Suprapubic skin (tissue), 4 donors: ENCODE measurements around the gene KDM2B. TPM values are rescaled to one million over a fixed set of nuclear protein-coding genes. Genes with fewer than 3 reads are reported as not detected.
"Not testable (repeated sequence)": the region's sequence is repeated elsewhere in the genome, so short reads cannot be mapped to it uniquely, and the experiment has no call there.

Experiments used
- DNase-seq, 2 donors: peaks; one replicate each; pipeline ENCODE4 v3.0.0-alpha.2; 2019; ENCODE audit warnings: low spot score in 2 of 2
- H3K27ac ChIP-seq: fragments of 200-600 bp; sonication (generic); one replicate; pipeline ENCODE4 v1.5.1; 2019
- H3K27me3 ChIP-seq: fragments of 200-600 bp; sonication (generic); one replicate; pipeline ENCODE4 v1.5.1; 2019
- H3K36me3 ChIP-seq: fragments of 200-600 bp; sonication (generic); one replicate; pipeline ENCODE4 v1.5.1; 2019
- H3K4me1 ChIP-seq: fragments of 200-600 bp; sonication (generic); one replicate; pipeline ENCODE4 v1.5.1; 2019
- H3K4me3 ChIP-seq: fragments of 200-600 bp; sonication (generic); one replicate; pipeline ENCODE4 v1.5.1; 2019; ENCODE audit warnings: mild to moderate bottlenecking
- H3K9me3 ChIP-seq: fragments of 200-600 bp; sonication (generic); one replicate; pipeline ENCODE4 v1.5.1; 2019
- CTCF ChIP-seq, 2 donors: fragments of 200-600 bp in 1 of 2; fragments of 450-650 bp in 1 of 2; sonication (generic) in 1 of 2; IDR thresholded peaks; one replicate each; pipeline ENCODE4 v1.5.1; 2016 to 2019; ENCODE audit warnings: antibody characterized with exemption in 2 of 2, mild to moderate bottlenecking in 1 of 2, moderate library complexity in 1 of 2
- EP300 ChIP-seq: sonication (generic); formaldehyde crosslinking; IDR thresholded peaks from one replicate; pipeline ENCODE4 v1.6.1; 2017; ENCODE audit warnings: antibody characterized with exemption
- POLR2A ChIP-seq, 2 donors: fragments of 450-650 bp; IDR thresholded peaks; one replicate each; pipeline ENCODE4 v1.6.1; 2017; ENCODE audit warnings: antibody characterized with exemption in 2 of 2, mild to moderate bottlenecking in 2 of 2, moderate library complexity in 2 of 2
- POLR2AphosphoS5 ChIP-seq, 3 donors: sonication (generic); formaldehyde crosslinking; IDR thresholded peaks; one replicate each; pipeline ENCODE4 v1.6.1; 2017; ENCODE audit warnings: antibody characterized with exemption in 3 of 3
- WGBS: methylation state at CpG from one replicate; pipeline ENCODE4 v1.1.5; 2018; 5-methylcytosine and 5-hydroxymethylcytosine counted together
- total RNA-seq, 4 donors: library from RNA; depleted of rRNA; stranded (reverse); fragments of >200 nt; gene quantifications; one replicate each; pipeline ENCODE4 v1.1.0, GENCODE V29; 2016

KDM2B gene
- total RNA-seq, 4 donors from 2014 or later, result 47.8 to 53.7 (median 50.4) TPM

GRCh38 chr12:121392325-121392716 lies 188.5 kb downstream of the KDM2B start:
- H3K4me3 ChIP-seq, result no peak overlapping the region
- no peaks in the 10 kb centered on the region for H3K36me3 ChIP-seq
- no peak for DNase-seq
- 83% methylated on average over 3 of the region's 3 CpGs for WGBS
- TF ChIP-seq CTCF (IDR thresholded peaks at IDR 0.05) (no peak), POLR2AphosphoS5 (IDR thresholded peaks at IDR 0.05) (no peak), POLR2A (IDR thresholded peaks at IDR 0.05) (no peak), EP300 (no peak)
- H3K27me3 ChIP-seq, result no peaks in the 10 kb centered on the region
- no peaks in the 10 kb centered on the region for H3K9me3 ChIP-seq
- H3K4me1 ChIP-seq, result peaks cover 4% of the 10 kb centered on the region
- H3K27ac ChIP-seq, result no peak overlapping the region

DNA sequence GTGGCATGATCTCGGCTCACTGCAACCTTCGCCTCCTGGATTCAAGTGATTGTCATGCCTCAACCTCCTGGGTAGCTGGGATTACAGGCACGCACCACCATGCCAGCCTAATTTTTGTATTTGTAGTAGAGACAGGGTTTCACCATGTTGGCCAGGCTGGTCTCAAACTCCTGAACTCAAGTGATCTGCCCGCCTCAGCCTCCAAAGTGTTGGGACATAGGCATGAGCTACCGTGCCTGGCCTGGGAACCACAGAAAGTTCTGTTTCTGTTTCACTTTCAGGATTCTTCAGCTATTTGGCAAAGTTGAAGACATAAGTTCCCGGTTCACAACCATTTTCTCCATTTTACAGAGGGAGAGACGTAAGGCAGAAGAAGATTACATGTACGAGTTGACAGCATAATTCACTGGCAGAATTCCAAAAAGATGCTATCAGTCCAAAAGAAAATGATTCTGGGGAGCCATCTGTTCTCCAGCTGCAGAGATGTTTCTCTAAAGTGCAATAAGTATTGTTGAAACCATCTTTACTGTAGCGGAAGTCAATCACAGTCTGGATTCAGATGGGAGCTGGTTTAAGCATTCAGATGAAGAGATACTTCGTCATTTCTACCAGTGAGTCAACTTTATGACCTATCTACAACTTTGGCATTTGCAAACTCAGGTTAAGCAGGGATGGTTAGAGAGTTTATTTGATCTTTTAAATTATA lies 189.1 kb downstream of the KDM2B start:
- no peak overlapping the region for H3K4me3 ChIP-seq
- no peak overlapping the region for H3K27ac ChIP-seq
- peak in 1 of 2 donors; percentile 29 for DNase-seq

GRCh38 chr12:121390856-121391255 lies 190.0 kb downstream of the KDM2B start:
- no peak overlapping the region for H3K4me3 ChIP-seq
- no peaks in the 10 kb centered on the region for H3K36me3 ChIP-seq
- H3K27me3 ChIP-seq, result no peaks in the 10 kb centered on the region
- H3K27ac ChIP-seq, result no peak overlapping the region
- TF ChIP-seq POLR2A (IDR thresholded peaks at IDR 0.05), result no peak
- H3K4me1 ChIP-seq, result peaks cover 4% of the 10 kb centered on the region
- no peaks in the 10 kb centered on the region for H3K9me3 ChIP-seq
- no peak for DNase-seq
- 45% methylated on average over 2 of the region's 2 CpGs for WGBS

More for the DNA sequence above, 189.1 kb downstream of the KDM2B start:
- 44% methylated on average over 9 of the region's 10 CpGs for WGBS
- no peak for TF ChIP-seq EP300
- TF ChIP-seq CTCF (IDR thresholded peaks at IDR 0.05), result no peak
- no peak for TF ChIP-seq POLR2AphosphoS5 (IDR thresholded peaks at IDR 0.05)
- TF ChIP-seq POLR2A (IDR thresholded peaks at IDR 0.05), result no peak
- Histone ChIP-seq H3K36me3 (no peaks in the 10 kb centered on the region), H3K9me3 (no peaks in the 10 kb centered on the region), H3K27me3 (no peaks in the 10 kb centered on the region), H3K4me1 (peaks cover 4% of the 10 kb centered on the region)

GRCh38 chr12:121388421-121388981 lies 192.3 kb downstream of the KDM2B start:
- Histone ChIP-seq H3K9me3 (no peaks in the 10 kb centered on the region), H3K36me3 (no peaks in the 10 kb centered on the region), H3K27ac (no peak overlapping the region), H3K27me3 (no peaks in the 10 kb centered on the region), H3K4me3 (no peak overlapping the region), H3K4me1 (peaks cover 4% of the 10 kb centered on the region)
- 70% methylated on average over 5 of the region's 5 CpGs for WGBS
- no peak for DNase-seq
- no peak for TF ChIP-seq CTCF (IDR thresholded peaks at IDR 0.05)
- TF ChIP-seq EP300, result no peak
- no peak for TF ChIP-seq POLR2AphosphoS5 (IDR thresholded peaks at IDR 0.05)
- TF ChIP-seq POLR2A (IDR thresholded peaks at IDR 0.05), result no peak

GRCh38 chr12:121384891-121385290 lies 195.9 kb downstream of the KDM2B start:
- H3K27ac ChIP-seq, DNase-seq, H3K4me3 ChIP-seq, H3K36me3 ChIP-seq, H3K27me3 ChIP-seq, H3K4me1 ChIP-seq, H3K9me3 ChIP-seq: not testable (repeated sequence)
- WGBS, result 87% methylated on average over 6 of the region's 6 CpGs

DNA sequence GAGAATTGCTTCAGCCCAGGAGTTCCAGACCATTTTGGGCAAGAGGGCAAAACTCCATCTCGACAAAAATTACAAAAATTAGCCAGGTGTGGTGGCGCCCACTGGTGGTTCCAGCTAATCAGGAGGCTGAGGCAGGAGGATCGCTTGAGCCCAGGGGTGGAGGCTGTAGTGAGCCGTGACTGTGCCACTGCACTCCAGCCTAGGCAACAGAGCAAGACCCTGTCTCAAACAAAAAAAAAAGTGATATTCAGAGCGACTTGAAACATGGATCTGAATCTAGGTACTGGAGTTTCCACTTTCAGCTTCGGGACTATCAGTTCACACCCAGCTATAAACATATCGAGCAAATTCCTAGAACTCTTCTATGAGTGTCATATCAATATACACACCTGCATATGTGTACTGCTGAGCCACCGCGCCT lies 197.2 kb downstream of the KDM2B start:
- Histone ChIP-seq H3K27me3 (no peaks in the 10 kb centered on the region), H3K27ac (no peak overlapping the region), H3K4me3 (no peak overlapping the region), H3K4me1 (no peaks in the 10 kb centered on the region), H3K36me3 (no peaks in the 10 kb centered on the region), H3K9me3 (no peaks in the 10 kb centered on the region)
- no peak for DNase-seq
- TF ChIP-seq CTCF (IDR thresholded peaks at IDR 0.05), result no peak
- TF ChIP-seq EP300, result no peak
- TF ChIP-seq POLR2AphosphoS5 (IDR thresholded peaks at IDR 0.05), result no peak
- TF ChIP-seq POLR2A (IDR thresholded peaks at IDR 0.05), result no peak
- WGBS, result 94% methylated on average over 9 of the region's 9 CpGs
